ENCODE measurements around the gene NEAT1. TPM values are rescaled to one million over a fixed set of nuclear protein-coding genes. Genes with fewer than 3 reads are reported as not detected.

Gene NEAT1
- total RNA-seq, 2 experiments from 2014 or later = 221 to 223 TPM

DNA sequence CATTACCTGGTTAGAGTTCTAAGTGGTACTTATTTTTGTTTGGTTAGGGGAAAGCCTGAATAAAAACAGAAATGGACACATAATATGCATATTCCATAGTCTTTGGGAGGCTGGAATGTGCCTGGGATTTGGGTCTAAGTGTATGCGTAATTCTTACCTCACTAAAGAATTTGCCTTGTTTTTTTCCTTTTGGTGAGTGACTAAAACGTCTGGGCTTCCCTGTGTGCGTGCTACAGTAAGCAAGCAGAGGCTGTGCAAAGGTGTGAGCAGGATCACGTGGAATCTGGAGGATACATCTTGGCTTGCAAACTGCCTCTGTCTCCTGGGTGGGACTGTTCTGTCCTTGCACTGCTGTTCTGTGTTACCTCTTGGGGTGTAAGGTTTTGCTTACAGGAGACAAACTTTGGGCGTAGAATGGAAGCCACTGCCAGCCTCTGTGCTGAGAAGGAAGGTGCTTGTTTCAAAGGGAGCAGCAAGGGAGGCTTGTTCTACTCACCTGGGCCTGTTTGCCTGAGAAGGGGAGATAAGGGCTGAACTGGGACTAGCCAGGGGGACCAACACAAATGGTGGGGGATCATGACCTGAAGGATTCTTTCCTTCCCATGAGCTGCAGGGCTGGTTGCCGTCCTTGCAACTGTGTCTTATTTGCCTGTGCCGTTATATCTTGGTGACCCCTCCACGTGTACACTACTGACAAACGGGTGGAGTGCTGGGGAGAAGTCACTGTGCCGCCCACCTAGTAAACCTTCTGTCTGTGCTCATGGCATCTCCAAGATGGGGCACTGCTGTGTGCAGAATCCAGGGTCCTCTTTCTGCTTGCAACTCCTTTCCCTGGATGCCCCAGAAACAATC is 4.5 kb downstream of the NEAT1 start:
- Mint-ChIP-seq H3K27me3 (no peaks in the 10 kb centered on the region), H3K27ac (peak overlapping the region; percentile 96), H3K4me1 (ENCODE audit: low read depth) (peaks cover 77% of the 10 kb centered on the region), H3K9me3 (no peaks in the 10 kb centered on the region), H3K4me3 (peak overlapping the region; percentile 92), H3K36me3 (ENCODE audit: low read depth) (peaks cover 67% of the 10 kb centered on the region)
- DNase-seq = peak in 11 of 14 experiments; percentile 16 to 63 (median 43)
- ChIA-PET CTCF (interaction anchor here (2.2 to 3.1 kb wide), 2 partner anchors 11 kb away, joined by 9 to 22 read pairs; no protein-coding TSS in a partner anchor), POLR2A (interaction anchor here (3.6 to 20.7 kb wide), 4 partner anchors 10 to 76 kb away, joined by 23 to 3042 read pairs (median 242); partner anchors contain the start of genes FRMD8, MALAT1, NEAT1 and SLC25A45)
- no peak for ATAC-seq (ENCODE audit: poor library complexity)
- intact Hi-C loops (cut with DNase I, micrococcal nuclease) = no loop called here
- peaks cover 21% of the 10 kb centered on the region for H3K36me3 ChIP-seq (ENCODE audit: insufficient read depth, low read length)
- H3K4me3 ChIP-seq (ENCODE audit: low read length) = peak overlapping the region; percentile 86
- TF ChIP-seq, protein P1, sequence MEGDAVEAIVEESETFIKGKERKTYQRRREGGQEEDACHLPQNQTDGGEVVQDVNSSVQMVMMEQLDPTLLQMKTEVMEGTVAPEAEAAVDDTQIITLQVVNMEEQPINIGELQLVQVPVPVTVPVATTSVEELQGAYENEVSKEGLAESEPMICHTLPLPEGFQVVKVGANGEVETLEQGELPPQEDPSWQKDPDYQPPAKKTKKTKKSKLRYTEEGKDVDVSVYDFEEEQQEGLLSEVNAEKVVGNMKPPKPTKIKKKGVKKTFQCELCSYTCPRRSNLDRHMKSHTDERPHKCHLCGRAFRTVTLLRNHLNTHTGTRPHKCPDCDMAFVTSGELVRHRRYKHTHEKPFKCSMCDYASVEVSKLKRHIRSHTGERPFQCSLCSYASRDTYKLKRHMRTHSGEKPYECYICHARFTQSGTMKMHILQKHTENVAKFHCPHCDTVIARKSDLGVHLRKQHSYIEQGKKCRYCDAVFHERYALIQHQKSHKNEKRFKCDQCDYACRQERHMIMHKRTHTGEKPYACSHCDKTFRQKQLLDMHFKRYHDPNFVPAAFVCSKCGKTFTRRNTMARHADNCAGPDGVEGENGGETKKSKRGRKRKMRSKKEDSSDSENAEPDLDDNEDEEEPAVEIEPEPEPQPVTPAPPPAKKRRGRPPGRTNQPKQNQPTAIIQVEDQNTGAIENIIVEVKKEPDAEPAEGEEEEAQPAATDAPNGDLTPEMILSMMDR (IDR thresholded peaks at IDR 0.05) = no peak
- no peaks in the 10 kb centered on the region for H3K9me3 ChIP-seq (ENCODE audit: control insufficient read depth in 1 of 2, insufficient read depth in 1 of 2, low read length in 2 of 2)
- no peaks in the 10 kb centered on the region for H3K27me3 ChIP-seq (ENCODE audit: control insufficient read depth in 1 of 2, insufficient read depth in 2 of 2, low read length in 2 of 2)
- peak overlapping the region; percentile 99 for H3K27ac ChIP-seq (ENCODE audit: low read depth in 1 of 2, low read length in 2 of 2)
- peaks cover 50% of the 10 kb centered on the region for H3K4me1 ChIP-seq (ENCODE audit: insufficient read depth, low read length)

DNA sequence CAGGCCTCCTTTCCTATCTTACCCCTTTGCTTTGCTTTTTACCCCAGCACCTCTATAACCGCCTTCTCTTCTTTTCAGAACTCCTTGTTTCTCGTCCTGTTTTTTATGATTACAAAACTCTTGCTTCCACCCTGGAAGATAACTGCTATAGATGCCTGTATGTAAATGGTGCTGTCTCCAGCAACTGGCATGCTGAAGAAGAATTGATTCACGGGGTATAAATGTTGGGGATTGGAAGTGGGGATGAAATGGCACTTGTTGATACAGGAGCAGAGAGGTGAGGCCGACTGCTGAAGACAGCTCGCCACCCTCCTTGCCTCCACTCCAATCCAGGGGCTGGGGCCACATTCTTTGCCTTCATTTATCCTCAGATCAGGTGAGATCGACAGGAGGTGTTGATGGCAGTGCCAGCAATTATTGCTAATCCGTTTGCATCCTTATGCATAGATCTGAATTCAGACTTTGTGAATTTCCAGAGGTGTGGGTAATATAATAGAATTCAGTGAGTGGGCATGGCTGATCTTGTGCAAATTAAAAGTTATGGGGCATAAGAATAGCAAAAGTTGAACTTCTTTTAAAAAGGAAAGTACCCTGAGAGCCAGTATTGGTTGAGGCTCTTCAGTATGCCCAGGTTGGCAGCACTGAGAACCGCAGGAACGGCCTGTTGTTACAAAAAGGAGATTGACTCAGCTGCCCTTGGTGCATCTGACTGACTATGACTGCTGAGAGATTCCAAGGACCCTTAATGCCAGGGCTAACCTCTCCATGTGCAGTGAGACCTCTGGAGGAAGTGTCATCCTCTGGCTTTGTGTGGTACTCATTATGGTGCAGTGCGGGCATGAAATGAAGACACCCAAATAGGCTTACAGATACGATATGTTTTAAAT is 5.3 kb downstream of the NEAT1 start:
- POLR2A ChIA-PET = interaction anchor here (0.9 to 20.7 kb wide), 3 partner anchors 10 to 75 kb away, joined by 4 to 3042 read pairs (median 260); partner anchors contain the start of genes MALAT1 and NEAT1
- Histone ChIP-seq H3K4me1 (ENCODE audit: insufficient read depth, low read length) (peaks cover 48% of the 10 kb centered on the region), H3K27me3 (ENCODE audit: control insufficient read depth in 1 of 2, insufficient read depth in 2 of 2, low read length in 2 of 2) (no peaks in the 10 kb centered on the region), H3K9me3 (ENCODE audit: control insufficient read depth in 1 of 2, insufficient read depth in 1 of 2, low read length in 2 of 2) (no peaks in the 10 kb centered on the region), H3K4me3 (ENCODE audit: low read length) (peak overlapping the region; percentile 86), H3K36me3 (ENCODE audit: insufficient read depth, low read length) (peaks cover 21% of the 10 kb centered on the region), H3K27ac (ENCODE audit: low read depth in 1 of 2, low read length in 2 of 2) (peak overlapping the region; percentile 99)
- peak overlapping the region; percentile 96 for H3K27ac Mint-ChIP-seq
- ATAC-seq (ENCODE audit: poor library complexity) (no peak), DNase-seq (peak in 8 of 14 experiments; percentile 19 to 67 (median 46))
- intact Hi-C loops (cut with DNase I, micrococcal nuclease) = loop anchor here in 1 of 2 experiments (1.0 kb wide), 1 partner anchor 11 kb away; no protein-coding TSS in a partner anchor
- H3K27me3 Mint-ChIP-seq = no peaks in the 10 kb centered on the region
- CTCF ChIA-PET = interaction anchor here (1.8 to 2.2 kb wide), 2 partner anchors 11 to 41 kb away, joined by 4 to 9 read pairs; no protein-coding TSS in a partner anchor
- peaks cover 63% of the 10 kb centered on the region for H3K36me3 Mint-ChIP-seq (ENCODE audit: low read depth)
- peak overlapping the region; percentile 92 for H3K4me3 Mint-ChIP-seq
- TF ChIP-seq, protein P1 (IDR thresholded peaks at IDR 0.05) = no peak
- no peaks in the 10 kb centered on the region for H3K9me3 Mint-ChIP-seq
- H3K4me1 Mint-ChIP-seq (ENCODE audit: low read depth) = peaks cover 79% of the 10 kb centered on the region

DNA sequence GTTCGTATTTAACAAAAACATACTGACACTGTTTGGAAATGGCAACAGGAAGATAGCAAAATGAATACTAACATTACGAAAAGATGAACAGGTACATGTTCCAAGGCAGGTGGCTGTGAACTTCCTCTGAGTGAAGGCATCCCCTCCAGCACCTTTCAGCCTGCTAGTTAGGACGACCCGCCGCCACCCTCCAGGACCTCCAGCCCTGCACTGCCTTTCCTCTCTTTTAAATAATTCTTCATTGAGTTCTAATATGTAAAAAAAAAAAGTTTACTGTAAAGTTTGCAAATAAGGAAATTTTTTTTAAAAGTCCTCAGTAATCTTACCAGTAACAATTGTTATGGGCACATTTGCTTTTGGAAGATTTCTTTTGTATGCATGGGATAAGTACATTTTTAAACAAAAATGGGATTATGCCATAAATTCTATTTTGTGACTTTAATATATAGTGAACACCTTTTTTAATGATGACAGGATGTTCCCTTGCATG is 6.0 kb downstream of the NEAT1 start:
- Histone ChIP-seq H3K36me3 (ENCODE audit: insufficient read depth, low read length) (peaks cover 21% of the 10 kb centered on the region), H3K27ac (ENCODE audit: low read depth in 1 of 2, low read length in 2 of 2) (peak overlapping the region; percentile 99), H3K4me1 (ENCODE audit: insufficient read depth, low read length) (peaks cover 44% of the 10 kb centered on the region), H3K27me3 (ENCODE audit: control insufficient read depth in 1 of 2, insufficient read depth in 2 of 2, low read length in 2 of 2) (no peaks in the 10 kb centered on the region), H3K4me3 (ENCODE audit: low read length) (peak overlapping the region; percentile 86), H3K9me3 (ENCODE audit: control insufficient read depth in 1 of 2, insufficient read depth in 1 of 2, low read length in 2 of 2) (no peaks in the 10 kb centered on the region)
- Mint-ChIP-seq H3K4me3 (peak overlapping the region; percentile 92), H3K36me3 (ENCODE audit: low read depth) (peaks cover 61% of the 10 kb centered on the region), H3K9me3 (no peaks in the 10 kb centered on the region), H3K27me3 (no peaks in the 10 kb centered on the region), H3K27ac (peak overlapping the region; percentile 96), H3K4me1 (ENCODE audit: low read depth) (peaks cover 84% of the 10 kb centered on the region)
- POLR2A ChIA-PET = interaction anchor here (0.9 to 20.7 kb wide), 3 partner anchors 11 to 75 kb away, joined by 4 to 3042 read pairs (median 260); partner anchors contain the start of genes MALAT1 and NEAT1
- ATAC-seq (ENCODE audit: poor library complexity) (no peak), DNase-seq (peak in 4 of 14 experiments; percentile 39 to 43 (median 42))
- intact Hi-C loops (cut with DNase I, micrococcal nuclease) = loop anchor here in 1 of 2 experiments (1.0 kb wide), 1 partner anchor 11 kb away; no protein-coding TSS in a partner anchor
- TF ChIP-seq, protein P1 (IDR thresholded peaks at IDR 0.05) = no peak
- CTCF ChIA-PET = interaction anchor here (1.8 to 2.2 kb wide), 2 partner anchors 12 to 40 kb away, joined by 4 to 9 read pairs; no protein-coding TSS in a partner anchor
